HG03108 (cell line): ENCODE measurements around the gene ADAT1.
"Not testable (repeated sequence)": the region's sequence is repeated elsewhere in the genome, so short reads cannot be mapped to it uniquely, and the experiment has no call there.

Source experiments
- ATAC-seq: cut with Tn5 transposase; IDR thresholded peaks from one replicate; pipeline ENCODE4 v1.9.1; 2021; ENCODE audit warnings: moderate library complexity; ENCODE audit not compliant: unreplicated experiment

Gene ADAT1

DNA sequence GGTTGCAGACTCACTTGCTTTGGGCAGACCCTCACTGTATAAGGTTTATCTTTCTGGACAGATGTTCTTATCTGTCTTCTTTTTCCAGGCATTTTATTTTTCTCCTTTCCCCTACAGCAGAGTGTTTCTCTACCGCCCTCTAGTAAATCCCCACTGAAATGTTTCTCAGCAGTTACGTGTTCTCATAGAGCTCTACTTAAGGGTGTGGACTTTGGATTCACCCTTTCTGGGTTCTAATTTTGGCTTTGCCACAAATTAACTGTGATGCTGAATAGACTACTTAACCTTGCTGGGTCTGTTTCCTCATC lies 2.0 kb downstream of the ADAT1 start:
- ATAC-seq, result no peak

GRCh38 chr16:75620326-75621169 lies 2.5 kb downstream of the ADAT1 start:
- ATAC-seq, result no peak

DNA sequence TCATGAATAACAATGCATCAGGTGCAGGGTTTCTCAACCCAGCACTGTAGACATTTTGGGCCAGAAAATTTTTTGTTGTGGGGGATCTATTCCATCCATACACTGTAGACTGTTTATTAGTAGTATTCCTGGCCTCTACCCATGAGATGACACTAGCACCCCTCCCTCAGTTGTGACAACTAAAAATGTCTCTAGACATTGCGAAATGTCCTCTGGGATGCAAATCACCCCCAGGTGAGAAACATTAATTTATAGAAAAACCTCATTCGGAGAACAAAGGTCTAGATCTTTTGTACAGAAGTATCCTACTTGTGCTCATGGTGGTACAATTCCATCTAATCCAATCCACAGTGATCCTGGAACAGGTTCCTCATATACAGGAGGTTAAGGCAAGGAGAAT lies 4.3 kb downstream of the ADAT1 start:
- no peak for ATAC-seq

DNA sequence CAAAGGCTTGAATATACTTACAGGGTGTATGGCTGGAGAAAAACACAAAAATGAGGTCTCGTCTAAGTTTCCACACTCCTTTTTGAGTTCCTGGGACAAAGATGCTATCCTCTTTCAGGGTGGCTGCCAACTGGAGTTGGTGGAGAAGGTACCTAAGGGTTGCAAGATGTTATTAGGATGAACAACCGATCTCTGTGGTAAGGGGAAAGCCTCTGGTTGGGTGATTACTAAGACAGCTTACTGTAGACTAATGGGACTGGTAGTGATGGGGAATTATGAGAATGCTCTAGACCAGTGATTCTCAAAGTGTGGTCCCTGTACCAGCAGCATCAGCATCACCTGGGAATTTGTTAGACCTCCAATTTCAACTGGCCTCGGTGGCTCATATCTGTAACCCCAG lies 6.0 kb downstream of the ADAT1 start:
- no peak for ATAC-seq

- no peak for ATAC-seq
Observed at GRCh38 chr16:75616521-75617010, 6.5 kb downstream of the ADAT1 start.

DNA sequence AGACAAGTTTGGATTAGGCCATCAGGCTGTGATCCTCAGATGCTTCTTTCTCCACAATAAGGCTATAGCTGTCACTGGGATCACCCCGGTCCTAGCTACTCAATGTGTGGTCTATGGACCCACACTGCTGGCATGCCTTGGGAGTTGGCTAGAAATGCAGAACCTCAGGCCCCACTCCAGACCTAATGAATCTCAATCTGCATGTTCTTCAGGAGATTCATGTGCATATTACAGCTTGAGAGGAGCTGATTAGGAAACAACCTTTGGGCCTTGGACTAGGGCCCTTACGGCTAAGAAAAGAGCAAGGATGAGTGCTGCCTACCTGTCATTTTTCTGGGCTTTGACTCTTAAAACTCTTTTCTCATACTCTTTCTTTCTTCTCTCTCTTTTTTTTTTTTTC lies 7.5 kb downstream of the ADAT1 start:
- no peak for ATAC-seq

- no peak for ATAC-seq
Observed at GRCh38 chr16:75614066-75614897, 8.8 kb downstream of the ADAT1 start.

GRCh38 chr16:75606507-75606906 lies 16.6 kb downstream of the ADAT1 start:
- no peak for ATAC-seq

DNA sequence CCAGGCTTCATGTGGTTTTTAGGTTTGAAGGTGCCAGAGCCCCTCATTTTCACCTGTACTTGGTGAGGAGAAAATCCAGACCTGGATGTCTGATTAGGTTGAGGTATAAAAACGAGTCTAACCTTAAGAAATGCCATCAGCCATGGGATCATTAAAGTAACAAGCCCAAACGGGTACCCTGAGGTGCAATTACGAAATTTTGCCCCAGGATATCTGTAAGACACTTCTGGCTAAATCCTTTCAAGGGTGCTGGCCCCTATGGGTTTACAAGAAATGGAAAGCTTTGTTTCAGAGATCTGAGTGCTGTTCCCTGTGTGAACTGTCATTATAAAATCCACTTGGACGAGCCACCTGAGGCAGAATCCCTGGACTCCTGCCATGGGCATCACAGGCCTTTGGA lies 19.8 kb downstream of the ADAT1 start:
- no peak for ATAC-seq

- ATAC-seq, result no peak
Observed at GRCh38 chr16:75599452-75600277, 23.4 kb downstream of the ADAT1 start.

GRCh38 chr16:75593825-75594820 lies 29.0 kb downstream of the ADAT1 start:
- ATAC-seq, result no peak

- no peak for ATAC-seq
Observed at GRCh38 chr16:75593308-75593707, 29.8 kb downstream of the ADAT1 start.

- not testable (repeated sequence) for ATAC-seq
Observed at GRCh38 chr16:75591927-75592326, 31.2 kb downstream of the ADAT1 start.

GRCh38 chr16:75590920-75591843 lies 31.9 kb downstream of the ADAT1 start:
- no peak for ATAC-seq

DNA sequence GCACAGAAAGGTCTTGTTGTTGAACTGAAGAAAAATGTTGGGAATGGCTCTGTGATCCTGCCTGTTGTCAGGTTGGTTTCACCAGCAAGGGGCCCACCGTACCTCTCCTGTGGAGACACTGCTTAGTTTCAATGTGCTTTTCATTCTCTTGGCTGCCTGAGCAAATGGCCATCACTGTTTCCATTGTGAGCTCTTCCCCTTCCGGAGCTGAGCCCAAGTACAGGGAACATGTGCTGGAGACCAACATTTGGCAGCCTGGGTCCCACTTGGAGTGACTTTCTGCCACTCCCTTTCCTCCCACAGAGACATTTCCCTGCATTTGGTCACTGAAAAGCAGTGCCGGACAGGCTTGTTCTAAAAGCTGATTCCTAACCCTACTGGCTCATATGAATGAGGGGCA lies 33.8 kb downstream of the ADAT1 start:
- ATAC-seq, result no peak

- ATAC-seq, result no peak
Observed at GRCh38 chr16:75588716-75589115, 34.4 kb downstream of the ADAT1 start.

DNA sequence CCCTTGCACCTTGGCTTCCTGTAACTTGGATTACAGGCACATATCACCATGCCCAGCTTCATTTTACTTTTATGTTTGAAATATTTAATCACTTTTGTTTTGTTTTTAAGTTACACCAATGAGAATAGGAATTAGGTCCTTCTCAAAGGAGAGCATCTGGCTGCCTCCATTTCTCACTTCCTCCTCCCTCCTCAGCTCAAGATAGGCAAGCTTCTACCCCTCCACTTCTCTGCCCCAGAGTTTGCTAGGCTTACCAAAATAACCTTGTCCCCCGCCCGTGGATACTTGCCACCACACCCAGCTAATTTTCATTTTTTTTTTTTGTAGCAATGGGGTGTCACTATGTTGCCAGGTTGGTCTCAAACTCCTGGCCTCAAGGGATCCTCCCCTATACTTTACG lies 39.0 kb downstream of the ADAT1 start:
- no peak for ATAC-seq

- ATAC-seq, result no peak
Observed at GRCh38 chr16:75579281-75579834, 43.7 kb downstream of the ADAT1 start.

- ATAC-seq, result no peak
Observed at GRCh38 chr16:75578725-75579124, 44.4 kb downstream of the ADAT1 start.
